ENCODE data around the gene FDXACB1. TPM values are rescaled to one million over a fixed set of nuclear protein-coding genes. Genes with fewer than 3 reads are reported as not detected.

The FDXACB1 gene
- total and polyA plus RNA-seq, 9 of the 15 experiments (the other 6 are each of a cell fraction or from before 2014, with no cell fraction given): 3.2 to 7.5 (median 5.3) TPM

GRCh38 chr11:111918390-111919256 lies 39.7 kb upstream of the FDXACB1 start, which contains the start of gene C11orf52 (continued):
- TF ChIP-seq, protein P1, sequence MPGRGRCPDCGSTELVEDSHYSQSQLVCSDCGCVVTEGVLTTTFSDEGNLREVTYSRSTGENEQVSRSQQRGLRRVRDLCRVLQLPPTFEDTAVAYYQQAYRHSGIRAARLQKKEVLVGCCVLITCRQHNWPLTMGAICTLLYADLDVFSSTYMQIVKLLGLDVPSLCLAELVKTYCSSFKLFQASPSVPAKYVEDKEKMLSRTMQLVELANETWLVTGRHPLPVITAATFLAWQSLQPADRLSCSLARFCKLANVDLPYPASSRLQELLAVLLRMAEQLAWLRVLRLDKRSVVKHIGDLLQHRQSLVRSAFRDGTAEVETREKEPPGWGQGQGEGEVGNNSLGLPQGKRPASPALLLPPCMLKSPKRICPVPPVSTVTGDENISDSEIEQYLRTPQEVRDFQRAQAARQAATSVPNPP (IDR thresholded peaks at IDR 0.05; ENCODE audit: borderline replicate concordance, insufficient read depth, insufficient read length): no peak
- TF ChIP-seq ZNF184 (CRISPR knock-in tag; IDR thresholded peaks at IDR 0.05) (no peak), FOXK2 (conservative IDR thresholded peaks at IDR 0.05 in 1 of 2, IDR thresholded peaks at IDR 0.05 in 1 of 2; ENCODE audit: low read depth in 2 of 2) (0 out of 4 replicates have a peak, but pooled peaks of 1 of the 2 experiments have one; percentile 19), NRF1 (conservative IDR thresholded peaks at IDR 0.05 in 1 of 2, IDR thresholded peaks at IDR 0.05 in 1 of 2) (no peak), PHF21A (IDR thresholded peaks at IDR 0.05; ENCODE audit: borderline replicate concordance, low read depth) (no peak), YY1 (IDR thresholded peaks at IDR 0.05; ENCODE audit: borderline replicate concordance in 1 of 3, control insufficient read depth in 1 of 3, extremely low read depth in 1 of 3, insufficient read depth in 3 of 3, insufficient read length in 1 of 3, insufficient replicate concordance in 2 of 3, low read depth in 1 of 3, low read length in 2 of 3) (no peak), BACH1 (tag; IDR thresholded peaks at IDR 0.05) (no peak), ATF1 (CRISPR knock-in tag; IDR thresholded peaks at IDR 0.05) (no peak), ATF1 (tag; IDR thresholded peaks at IDR 0.05) (no peak), RBBP5 (IDR thresholded peaks at IDR 0.05; ENCODE audit: borderline replicate concordance, insufficient read depth, low read length, poor library complexity, severe bottlenecking) (no peak), ELF1 (tag; IDR thresholded peaks at IDR 0.05) (peak; percentile 87), NFIX (CRISPR knock-in tag; IDR thresholded peaks at IDR 0.05; ENCODE audit: low read depth) (no peak), ZNF239 (CRISPR knock-in tag; IDR thresholded peaks at IDR 0.05) (no peak)
- TF ChIP-seq, protein P2, sequence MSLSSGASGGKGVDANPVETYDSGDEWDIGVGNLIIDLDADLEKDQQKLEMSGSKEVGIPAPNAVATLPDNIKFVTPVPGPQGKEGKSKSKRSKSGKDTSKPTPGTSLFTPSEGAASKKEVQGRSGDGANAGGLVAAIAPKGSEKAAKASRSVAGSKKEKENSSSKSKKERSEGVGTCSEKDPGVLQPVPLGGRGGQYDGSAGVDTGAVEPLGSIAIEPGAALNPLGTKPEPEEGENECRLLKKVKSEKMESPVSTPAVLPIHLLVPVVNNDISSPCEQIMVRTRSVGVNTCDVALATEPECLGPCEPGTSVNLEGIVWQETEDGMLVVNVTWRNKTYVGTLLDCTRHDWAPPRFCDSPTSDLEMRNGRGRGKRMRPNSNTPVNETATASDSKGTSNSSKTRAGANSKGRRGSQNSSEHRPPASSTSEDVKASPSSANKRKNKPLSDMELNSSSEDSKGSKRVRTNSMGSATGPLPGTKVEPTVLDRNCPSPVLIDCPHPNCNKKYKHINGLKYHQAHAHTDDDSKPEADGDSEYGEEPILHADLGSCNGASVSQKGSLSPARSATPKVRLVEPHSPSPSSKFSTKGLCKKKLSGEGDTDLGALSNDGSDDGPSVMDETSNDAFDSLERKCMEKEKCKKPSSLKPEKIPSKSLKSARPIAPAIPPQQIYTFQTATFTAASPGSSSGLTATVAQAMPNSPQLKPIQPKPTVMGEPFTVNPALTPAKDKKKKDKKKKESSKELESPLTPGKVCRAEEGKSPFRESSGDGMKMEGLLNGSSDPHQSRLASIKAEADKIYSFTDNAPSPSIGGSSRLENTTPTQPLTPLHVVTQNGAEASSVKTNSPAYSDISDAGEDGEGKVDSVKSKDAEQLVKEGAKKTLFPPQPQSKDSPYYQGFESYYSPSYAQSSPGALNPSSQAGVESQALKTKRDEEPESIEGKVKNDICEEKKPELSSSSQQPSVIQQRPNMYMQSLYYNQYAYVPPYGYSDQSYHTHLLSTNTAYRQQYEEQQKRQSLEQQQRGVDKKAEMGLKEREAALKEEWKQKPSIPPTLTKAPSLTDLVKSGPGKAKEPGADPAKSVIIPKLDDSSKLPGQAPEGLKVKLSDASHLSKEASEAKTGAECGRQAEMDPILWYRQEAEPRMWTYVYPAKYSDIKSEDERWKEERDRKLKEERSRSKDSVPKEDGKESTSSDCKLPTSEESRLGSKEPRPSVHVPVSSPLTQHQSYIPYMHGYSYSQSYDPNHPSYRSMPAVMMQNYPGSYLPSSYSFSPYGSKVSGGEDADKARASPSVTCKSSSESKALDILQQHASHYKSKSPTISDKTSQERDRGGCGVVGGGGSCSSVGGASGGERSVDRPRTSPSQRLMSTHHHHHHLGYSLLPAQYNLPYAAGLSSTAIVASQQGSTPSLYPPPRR (CRISPR knock-in tag; IDR thresholded peaks at IDR 0.05; ENCODE audit: borderline replicate concordance): no peak
- TF ChIP-seq, protein P3, sequence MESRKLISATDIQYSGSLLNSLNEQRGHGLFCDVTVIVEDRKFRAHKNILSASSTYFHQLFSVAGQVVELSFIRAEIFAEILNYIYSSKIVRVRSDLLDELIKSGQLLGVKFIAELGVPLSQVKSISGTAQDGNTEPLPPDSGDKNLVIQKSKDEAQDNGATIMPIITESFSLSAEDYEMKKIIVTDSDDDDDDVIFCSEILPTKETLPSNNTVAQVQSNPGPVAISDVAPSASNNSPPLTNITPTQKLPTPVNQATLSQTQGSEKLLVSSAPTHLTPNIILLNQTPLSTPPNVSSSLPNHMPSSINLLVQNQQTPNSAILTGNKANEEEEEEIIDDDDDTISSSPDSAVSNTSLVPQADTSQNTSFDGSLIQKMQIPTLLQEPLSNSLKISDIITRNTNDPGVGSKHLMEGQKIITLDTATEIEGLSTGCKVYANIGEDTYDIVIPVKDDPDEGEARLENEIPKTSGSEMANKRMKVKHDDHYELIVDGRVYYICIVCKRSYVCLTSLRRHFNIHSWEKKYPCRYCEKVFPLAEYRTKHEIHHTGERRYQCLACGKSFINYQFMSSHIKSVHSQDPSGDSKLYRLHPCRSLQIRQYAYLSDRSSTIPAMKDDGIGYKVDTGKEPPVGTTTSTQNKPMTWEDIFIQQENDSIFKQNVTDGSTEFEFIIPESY (CRISPR knock-in tag; IDR thresholded peaks at IDR 0.05): peak; percentile 20; the same call in 1 of the 2 replicates

All from K562 (cell line).